ENCODE data around the gene GORASP1. TPM values are rescaled to one million over a fixed set of nuclear protein-coding genes. Genes with fewer than 3 reads are reported as not detected.

GORASP1 gene
- total RNA-seq, 1 donor from 2014 or later: 11.5 TPM

- H3K27ac ChIP-seq (ENCODE audit: low read depth, low read length): peak overlapping the region; percentile 59
- peak overlapping the region; percentile 10 to 47 (median 27) for H3K9ac ChIP-seq (ENCODE audit: low read depth in 1 of 3, low read length in 3 of 3)
- H3K9me3 ChIP-seq (ENCODE audit: control insufficient read depth in 3 of 3, low read length in 3 of 3): no peaks in the 10 kb centered on the region
- H3K27me3 ChIP-seq (ENCODE audit: control insufficient read depth in 3 of 3, insufficient read depth in 3 of 3, low read length in 3 of 3): no peaks in the 10 kb centered on the region
- peaks cover 31 to 50% (median 49%) of the 10 kb centered on the region in 3 donors for H3K4me1 ChIP-seq (ENCODE audit: control insufficient read depth in 3 of 3, insufficient read depth in 3 of 3, low read length in 3 of 3)
- H3K4me3 ChIP-seq (ENCODE audit: low read length in 3 of 3): no peak overlapping the region
- H3K36me3 ChIP-seq (ENCODE audit: control insufficient read depth in 3 of 3, insufficient read depth in 3 of 3, low read length in 3 of 3): peaks cover 43 to 54% (median 51%) of the 10 kb centered on the region in 3 donors
Observed at GRCh38 chr3:39141171-39141995, 34.0 kb upstream of the GORASP1 start.

GRCh38 chr3:39140341-39140971 lies 33.0 kb upstream of the GORASP1 start:
- peaks cover 23 to 45% (median 44%) of the 10 kb centered on the region in 3 donors for H3K4me1 ChIP-seq (ENCODE audit: control insufficient read depth in 3 of 3, insufficient read depth in 3 of 3, low read length in 3 of 3)

GRCh38 chr3:39139442-39139841 lies 32.0 kb upstream of the GORASP1 start:
- Histone ChIP-seq H3K4me1 (ENCODE audit: control insufficient read depth in 3 of 3, insufficient read depth in 3 of 3, low read length in 3 of 3) (peaks cover 23 to 51% (median 44%) of the 10 kb centered on the region in 3 donors), H3K27me3 (ENCODE audit: control insufficient read depth in 3 of 3, insufficient read depth in 3 of 3, low read length in 3 of 3) (no peaks in the 10 kb centered on the region), H3K9ac (ENCODE audit: low read depth in 1 of 3, low read length in 3 of 3) (no peak overlapping the region), H3K4me3 (ENCODE audit: low read length in 3 of 3) (no peak overlapping the region), H3K9me3 (ENCODE audit: control insufficient read depth in 3 of 3, low read length in 3 of 3) (no peaks in the 10 kb centered on the region), H3K27ac (ENCODE audit: low read depth, low read length) (no peak overlapping the region), H3K36me3 (ENCODE audit: control insufficient read depth in 3 of 3, insufficient read depth in 3 of 3, low read length in 3 of 3) (peaks cover 27 to 36% (median 34%) of the 10 kb centered on the region in 3 donors)

More at GRCh38 chr3:39140341-39140971, 33.0 kb upstream of the GORASP1 start:
- Histone ChIP-seq H3K4me3 (ENCODE audit: low read length in 3 of 3) (no peak overlapping the region), H3K9me3 (ENCODE audit: control insufficient read depth in 3 of 3, low read length in 3 of 3) (no peaks in the 10 kb centered on the region), H3K27ac (ENCODE audit: low read depth, low read length) (peak overlapping the region; percentile 59), H3K36me3 (ENCODE audit: control insufficient read depth in 3 of 3, insufficient read depth in 3 of 3, low read length in 3 of 3) (peaks cover 35 to 46% (median 44%) of the 10 kb centered on the region in 3 donors), H3K9ac (ENCODE audit: low read depth in 1 of 3, low read length in 3 of 3) (peak overlapping the region in 1 of 3 donors; percentile 17), H3K27me3 (ENCODE audit: control insufficient read depth in 3 of 3, insufficient read depth in 3 of 3, low read length in 3 of 3) (no peaks in the 10 kb centered on the region)

GRCh38 chr3:39138804-39139415 lies 31.5 kb upstream of the GORASP1 start:
- Histone ChIP-seq H3K4me3 (ENCODE audit: low read length in 3 of 3) (no peak overlapping the region), H3K36me3 (ENCODE audit: control insufficient read depth in 3 of 3, insufficient read depth in 3 of 3, low read length in 3 of 3) (peaks cover 22 to 31% (median 28%) of the 10 kb centered on the region in 3 donors), H3K4me1 (ENCODE audit: control insufficient read depth in 3 of 3, insufficient read depth in 3 of 3, low read length in 3 of 3) (peaks cover 23 to 49% (median 40%) of the 10 kb centered on the region in 3 donors), H3K27me3 (ENCODE audit: control insufficient read depth in 3 of 3, insufficient read depth in 3 of 3, low read length in 3 of 3) (no peaks in the 10 kb centered on the region), H3K27ac (ENCODE audit: low read depth, low read length) (no peak overlapping the region), H3K9me3 (ENCODE audit: control insufficient read depth in 3 of 3, low read length in 3 of 3) (no peaks in the 10 kb centered on the region), H3K9ac (ENCODE audit: low read depth in 1 of 3, low read length in 3 of 3) (no peak overlapping the region)

GRCh38 chr3:39137991-39138803 lies 30.8 kb upstream of the GORASP1 start:
- H3K4me1 ChIP-seq (ENCODE audit: control insufficient read depth in 3 of 3, insufficient read depth in 3 of 3, low read length in 3 of 3): peaks cover 18 to 42% (median 33%) of the 10 kb centered on the region in 3 donors

GRCh38 chr3:39137435-39137936 lies 30.1 kb upstream of the GORASP1 start:
- H3K4me3 ChIP-seq (ENCODE audit: low read length in 3 of 3): no peak overlapping the region

More at GRCh38 chr3:39137991-39138803, 30.8 kb upstream of the GORASP1 start:
- Histone ChIP-seq H3K27me3 (ENCODE audit: control insufficient read depth in 3 of 3, insufficient read depth in 3 of 3, low read length in 3 of 3) (no peaks in the 10 kb centered on the region), H3K9me3 (ENCODE audit: control insufficient read depth in 3 of 3, low read length in 3 of 3) (no peaks in the 10 kb centered on the region), H3K36me3 (ENCODE audit: control insufficient read depth in 3 of 3, insufficient read depth in 3 of 3, low read length in 3 of 3) (peaks cover 15 to 24% (median 21%) of the 10 kb centered on the region in 3 donors), H3K4me3 (ENCODE audit: low read length in 3 of 3) (no peak overlapping the region), H3K9ac (ENCODE audit: low read depth in 1 of 3, low read length in 3 of 3) (no peak overlapping the region), H3K27ac (ENCODE audit: low read depth, low read length) (no peak overlapping the region)

GRCh38 chr3:39136533-39137434 lies 29.4 kb upstream of the GORASP1 start:
- Histone ChIP-seq H3K9ac (ENCODE audit: low read depth in 1 of 3, low read length in 3 of 3) (no peak overlapping the region), H3K27ac (ENCODE audit: low read depth, low read length) (no peak overlapping the region), H3K4me1 (ENCODE audit: control insufficient read depth in 3 of 3, insufficient read depth in 3 of 3, low read length in 3 of 3) (peaks cover 8 to 28% (median 19%) of the 10 kb centered on the region in 3 donors), H3K36me3 (ENCODE audit: control insufficient read depth in 3 of 3, insufficient read depth in 3 of 3, low read length in 3 of 3) (peaks cover 5 to 10% (median 7%) of the 10 kb centered on the region in 3 donors), H3K9me3 (ENCODE audit: control insufficient read depth in 3 of 3, low read length in 3 of 3) (no peaks in the 10 kb centered on the region), H3K27me3 (ENCODE audit: control insufficient read depth in 3 of 3, insufficient read depth in 3 of 3, low read length in 3 of 3) (no peaks in the 10 kb centered on the region), H3K4me3 (ENCODE audit: low read length in 3 of 3) (no peak overlapping the region)

More at GRCh38 chr3:39137435-39137936, 30.1 kb upstream of the GORASP1 start:
- Histone ChIP-seq H3K27ac (ENCODE audit: low read depth, low read length) (no peak overlapping the region), H3K27me3 (ENCODE audit: control insufficient read depth in 3 of 3, insufficient read depth in 3 of 3, low read length in 3 of 3) (no peaks in the 10 kb centered on the region), H3K9me3 (ENCODE audit: control insufficient read depth in 3 of 3, low read length in 3 of 3) (no peaks in the 10 kb centered on the region), H3K4me1 (ENCODE audit: control insufficient read depth in 3 of 3, insufficient read depth in 3 of 3, low read length in 3 of 3) (peaks cover 15 to 35% (median 26%) of the 10 kb centered on the region in 3 donors), H3K9ac (ENCODE audit: low read depth in 1 of 3, low read length in 3 of 3) (no peak overlapping the region), H3K36me3 (ENCODE audit: control insufficient read depth in 3 of 3, insufficient read depth in 3 of 3, low read length in 3 of 3) (peaks cover 8 to 17% (median 14%) of the 10 kb centered on the region in 3 donors)

GRCh38 chr3:39135170-39135805 lies 27.9 kb upstream of the GORASP1 start:
- Histone ChIP-seq H3K9me3 (ENCODE audit: control insufficient read depth in 3 of 3, low read length in 3 of 3) (no peaks in the 10 kb centered on the region), H3K36me3 (ENCODE audit: control insufficient read depth in 3 of 3, insufficient read depth in 3 of 3, low read length in 3 of 3) (peaks cover 0 to 4% (median 2%) of the 10 kb centered on the region in 3 donors), H3K27me3 (ENCODE audit: control insufficient read depth in 3 of 3, insufficient read depth in 3 of 3, low read length in 3 of 3) (no peaks in the 10 kb centered on the region), H3K27ac (ENCODE audit: low read depth, low read length) (no peak overlapping the region), H3K4me1 (ENCODE audit: control insufficient read depth in 3 of 3, insufficient read depth in 3 of 3, low read length in 3 of 3) (peaks cover 0 to 13% (median 4%) of the 10 kb centered on the region in 3 donors), H3K9ac (ENCODE audit: low read depth in 1 of 3, low read length in 3 of 3) (no peak overlapping the region), H3K4me3 (ENCODE audit: low read length in 3 of 3) (no peak overlapping the region)
